Measurements from ENCODE around the gene RNASEH1. TPM values are rescaled to one million over a fixed set of nuclear protein-coding genes. Genes with fewer than 3 reads are reported as not detected.

The RNASEH1 gene
- total and polyA plus RNA-seq, 4 donors: 10.2 to 18.7 (median 12.9) TPM

- H3K36me3 ChIP-seq (ENCODE audit: control insufficient read depth in 4 of 4, insufficient read depth in 3 of 4, low read depth in 1 of 4, low read length in 3 of 4): peaks cover 19 to 70% (median 68%) of the 10 kb centered on the region in 4 donors
- no peak for DNase-seq (ENCODE audit: low spot score)
- 94% methylated on average over 34 of the region's 34 CpGs for WGBS
Measured at GRCh38 chr2:3500326-3500899, 57.7 kb downstream of the RNASEH1 start.

GRCh38 chr2:3498783-3499394, 59.2 kb downstream of the RNASEH1 start:
- WGBS: 89% methylated on average over 18 of the region's 18 CpGs
- no peak for DNase-seq (ENCODE audit: low spot score)
- no peaks in the 10 kb centered on the region for H3K9me3 ChIP-seq (ENCODE audit: control insufficient read depth in 4 of 4, low read length in 3 of 4)
- H3K36me3 ChIP-seq (ENCODE audit: control insufficient read depth in 4 of 4, insufficient read depth in 3 of 4, low read depth in 1 of 4, low read length in 3 of 4): peaks cover 15 to 68% (median 62%) of the 10 kb centered on the region in 4 donors
- H3K27ac ChIP-seq (ENCODE audit: low read depth in 1 of 2, low read length in 2 of 2): no peak overlapping the region
- H3K4me3 ChIP-seq (ENCODE audit: low read depth in 1 of 3, low read length in 3 of 3): no peak overlapping the region
- H3K9ac ChIP-seq (ENCODE audit: low read depth in 1 of 2, low read length in 2 of 2): no peak overlapping the region
- H3K4me1 ChIP-seq (ENCODE audit: control insufficient read depth in 4 of 4, insufficient read depth in 4 of 4, low read length in 3 of 4): peaks cover 0 to 7% (median 2%) of the 10 kb centered on the region in 4 donors
- H3K27me3 ChIP-seq (ENCODE audit: control insufficient read depth in 4 of 4, insufficient read depth in 4 of 4, low read length in 3 of 4): no peaks in the 10 kb centered on the region
- no peak for TF ChIP-seq FOXA1 (IDR thresholded peaks at IDR 0.05)
- no peak for TF ChIP-seq REST (IDR thresholded peaks at IDR 0.05)
- no peak for TF ChIP-seq RAD21 (IDR thresholded peaks at IDR 0.05)
- TF ChIP-seq MAX (IDR thresholded peaks at IDR 0.05): no peak
- TF ChIP-seq HNF4G (IDR thresholded peaks at IDR 0.05): no peak
- TF ChIP-seq ZBTB33 (IDR thresholded peaks at IDR 0.05): no peak

More at GRCh38 chr2:3500326-3500899, 57.7 kb downstream of the RNASEH1 start:
- H3K9ac ChIP-seq (ENCODE audit: low read depth in 1 of 2, low read length in 2 of 2): no peak overlapping the region
- no peaks in the 10 kb centered on the region for H3K27me3 ChIP-seq (ENCODE audit: control insufficient read depth in 4 of 4, insufficient read depth in 4 of 4, low read length in 3 of 4)
- H3K27ac ChIP-seq (ENCODE audit: low read depth in 1 of 2, low read length in 2 of 2): no peak overlapping the region
- peaks cover 0 to 17% (median 9%) of the 10 kb centered on the region in 4 donors for H3K4me1 ChIP-seq (ENCODE audit: control insufficient read depth in 4 of 4, insufficient read depth in 4 of 4, low read length in 3 of 4)
- no peak overlapping the region for H3K4me3 ChIP-seq (ENCODE audit: low read depth in 1 of 3, low read length in 3 of 3)
- H3K9me3 ChIP-seq (ENCODE audit: control insufficient read depth in 4 of 4, low read length in 3 of 4): no peaks in the 10 kb centered on the region
- TF ChIP-seq EGR1 (IDR thresholded peaks at IDR 0.05; ENCODE audit: low read depth in 2 of 2) (no peak), SP1 (IDR thresholded peaks at IDR 0.05) (no peak), RAD21 (IDR thresholded peaks at IDR 0.05) (no peak), REST (IDR thresholded peaks at IDR 0.05) (no peak), RXRA (IDR thresholded peaks at IDR 0.05) (no peak), FOXA2 (IDR thresholded peaks at IDR 0.05) (no peak), CTCF (IDR thresholded peaks at IDR 0.05; ENCODE audit: low read depth, low read length, missing input control) (no peak), HNF4G (IDR thresholded peaks at IDR 0.05) (no peak), YY1 (IDR thresholded peaks at IDR 0.05) (no peak), MAX (IDR thresholded peaks at IDR 0.05) (no peak)
